HG02763 (cell line): Measurements from ENCODE around the gene CCNA1.
A peak's percentile ranks its signal among the peaks of the same experiment; 100 is the strongest.

Experiments used
- ATAC-seq: cut with Tn5 transposase; IDR thresholded peaks from one replicate; pipeline ENCODE4 v1.9.1; 2021; ENCODE audit warnings: mild to moderate bottlenecking, moderate library complexity; ENCODE audit not compliant: unreplicated experiment

CCNA1 gene

GRCh38 chr13:36432106-36432544 lies at the start of gene CCNA1:
TSS of gene CCNA1 (plus strand) at chr13:36432495. CDS start at chr13:36433057, 562 bp downstream.
- ATAC-seq: no peak

GRCh38 chr13:36385489-36385888 lies 46.8 kb upstream of the CCNA1 start:
- no peak for ATAC-seq

- ATAC-seq: no peak
Observed at GRCh38 chr13:36395280-36395679, 37.0 kb upstream of the CCNA1 start.

GRCh38 chr13:36405151-36405550 lies 27.1 kb upstream of the CCNA1 start:
- no peak for ATAC-seq

GRCh38 chr13:36412736-36413135 lies 19.6 kb upstream of the CCNA1 start:
- ATAC-seq: no peak

GRCh38 chr13:36413161-36413560 lies 19.1 kb upstream of the CCNA1 start:
- no peak for ATAC-seq

GRCh38 chr13:36414461-36414860 lies 17.8 kb upstream of the CCNA1 start:
- ATAC-seq: no peak

GRCh38 chr13:36417331-36417730 lies 15.0 kb upstream of the CCNA1 start:
- ATAC-seq: no peak

- ATAC-seq: no peak
Observed at GRCh38 chr13:36418022-36418805, 14.1 kb upstream of the CCNA1 start.

- peak; percentile 83 for ATAC-seq
Observed at GRCh38 chr13:36420437-36420891, 11.8 kb upstream of the CCNA1 start.

GRCh38 chr13:36421447-36421846 lies 10.8 kb upstream of the CCNA1 start:
- no peak for ATAC-seq

- no peak for ATAC-seq
Observed at GRCh38 chr13:36428086-36428485, 4.2 kb upstream of the CCNA1 start.

GRCh38 chr13:36430247-36431203 lies 1.8 kb upstream of the CCNA1 start:
- ATAC-seq: no peak

GRCh38 chr13:36431204-36432105 lies 840 bp upstream of the CCNA1 start:
- ATAC-seq: no peak

- no peak for ATAC-seq
Observed at GRCh38 chr13:36436811-36437210, 4.5 kb downstream of the CCNA1 start.

GRCh38 chr13:36438594-36439483 lies 6.5 kb downstream of the CCNA1 start:
- no peak for ATAC-seq

GRCh38 chr13:36445278-36445677 lies 13.0 kb downstream of the CCNA1 start:
- no peak for ATAC-seq

GRCh38 chr13:36445891-36446351 lies 13.6 kb downstream of the CCNA1 start:
- no peak for ATAC-seq

- ATAC-seq: no peak
Observed at GRCh38 chr13:36447501-36447900, 15.2 kb downstream of the CCNA1 start.
